IPS-18a (cell line): ENCODE data around the gene PDE4B.

Experiments
- H3K27ac ChIP-seq: one replicate; pipeline ENCODE4 v1.5.1; 2013; ENCODE audit warnings: low read length
- H3K27me3 ChIP-seq: one replicate; pipeline ENCODE4 v1.6.1; 2013; ENCODE audit warnings: mild to moderate bottlenecking, low read length; ENCODE audit not compliant: control insufficient read depth, insufficient read depth
- H3K36me3 ChIP-seq: one replicate; pipeline ENCODE4 v1.6.1; 2013; ENCODE audit warnings: low read depth, low read length; ENCODE audit not compliant: control insufficient read depth
- H3K4me1 ChIP-seq: one replicate; pipeline ENCODE4 v1.6.1; 2013; ENCODE audit warnings: low read depth, low read length; ENCODE audit not compliant: control insufficient read depth
- H3K4me3 ChIP-seq: one replicate; pipeline ENCODE4 v1.5.1; 2013; ENCODE audit warnings: low read length
- H3K9ac ChIP-seq: one replicate; pipeline ENCODE4 v1.6.1; 2013; ENCODE audit warnings: mild to moderate bottlenecking, low read length, moderate library complexity
- H3K9me3 ChIP-seq: one replicate; pipeline ENCODE4 v1.6.1; 2013; ENCODE audit warnings: low read depth, low read length; ENCODE audit not compliant: control insufficient read depth

The PDE4B gene

DNA sequence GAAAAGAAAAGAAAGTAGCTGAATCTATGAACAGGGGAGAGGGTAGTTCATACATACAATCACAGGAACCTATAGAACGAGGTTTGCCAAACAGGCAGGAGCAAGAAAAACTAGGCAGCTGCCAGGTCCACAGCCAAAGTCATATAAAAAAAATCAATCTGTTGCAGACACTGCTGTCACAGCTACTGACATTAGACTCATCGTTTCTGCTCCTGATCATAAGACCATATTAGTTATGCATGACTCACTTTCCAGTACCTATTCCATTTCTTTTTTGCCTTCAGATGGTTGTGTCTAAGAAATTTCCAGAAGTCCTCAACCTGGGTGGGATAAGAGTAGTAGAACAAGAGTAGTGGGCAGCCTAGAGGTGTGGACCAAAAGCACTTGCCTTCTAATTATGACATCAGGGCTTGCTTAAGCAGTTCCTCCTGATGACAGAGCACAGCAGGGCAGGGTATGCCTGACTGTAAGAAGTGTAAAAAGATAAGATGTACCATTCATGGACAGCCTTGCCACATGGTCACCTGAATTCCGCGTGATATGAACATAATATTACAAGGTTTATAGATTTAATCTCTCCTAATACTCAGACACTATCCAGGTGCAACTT, 418.0 kb downstream of the PDE4B start:
- H3K4me3 ChIP-seq, result no peak overlapping the region
- H3K4me1 ChIP-seq, result no peaks in the 10 kb centered on the region
- no peaks in the 10 kb centered on the region for H3K36me3 ChIP-seq

GRCh38 chr1:66211521-66211920, 418.8 kb downstream of the PDE4B start:
- Histone ChIP-seq H3K9me3 (no peaks in the 10 kb centered on the region), H3K9ac (no peak overlapping the region), H3K36me3 (no peaks in the 10 kb centered on the region), H3K27me3 (no peaks in the 10 kb centered on the region), H3K4me1 (no peaks in the 10 kb centered on the region), H3K27ac (no peak overlapping the region), H3K4me3 (no peak overlapping the region)

More for the DNA sequence above, 418.0 kb downstream of the PDE4B start:
- no peaks in the 10 kb centered on the region for H3K9me3 ChIP-seq
- H3K27me3 ChIP-seq, result no peaks in the 10 kb centered on the region
- no peak overlapping the region for H3K9ac ChIP-seq
- H3K27ac ChIP-seq, result no peak overlapping the region

DNA sequence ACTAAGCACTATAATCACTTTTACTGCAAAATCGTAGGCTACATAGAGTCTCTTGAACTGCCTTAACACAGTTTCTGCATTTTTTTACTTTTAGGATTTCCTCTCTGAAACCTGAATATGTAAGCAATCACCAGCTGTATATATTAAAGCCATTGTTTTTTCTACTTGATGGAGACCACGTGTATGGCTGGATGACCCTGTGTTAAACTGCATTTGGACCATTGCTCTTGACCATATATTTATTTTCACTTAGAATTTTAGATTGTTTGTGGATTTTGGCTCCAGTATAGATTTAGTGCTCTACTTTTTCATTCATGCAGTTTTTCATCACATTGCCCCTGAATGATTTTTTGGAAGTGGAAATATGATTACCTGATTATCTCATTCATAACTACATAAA, 420.8 kb downstream of the PDE4B start:
- H3K36me3 ChIP-seq, result no peaks in the 10 kb centered on the region
- no peak overlapping the region for H3K9ac ChIP-seq
- no peak overlapping the region for H3K4me3 ChIP-seq
- H3K27me3 ChIP-seq, result no peaks in the 10 kb centered on the region
- H3K4me1 ChIP-seq, result no peaks in the 10 kb centered on the region
- no peak overlapping the region for H3K27ac ChIP-seq
- no peaks in the 10 kb centered on the region for H3K9me3 ChIP-seq

GRCh38 chr1:66214901-66215300, 422.2 kb downstream of the PDE4B start:
- H3K4me1 ChIP-seq, result no peaks in the 10 kb centered on the region
- H3K4me3 ChIP-seq, result no peak overlapping the region
- no peaks in the 10 kb centered on the region for H3K27me3 ChIP-seq
- H3K36me3 ChIP-seq, result no peaks in the 10 kb centered on the region
- no peaks in the 10 kb centered on the region for H3K9me3 ChIP-seq
- no peak overlapping the region for H3K9ac ChIP-seq
- H3K27ac ChIP-seq, result no peak overlapping the region

GRCh38 chr1:66217021-66217420, 424.3 kb downstream of the PDE4B start:
- H3K36me3 ChIP-seq, result no peaks in the 10 kb centered on the region
- H3K4me1 ChIP-seq, result no peaks in the 10 kb centered on the region
- H3K9ac ChIP-seq, result no peak overlapping the region
- no peak overlapping the region for H3K27ac ChIP-seq
- H3K9me3 ChIP-seq, result no peaks in the 10 kb centered on the region
- H3K4me3 ChIP-seq, result no peak overlapping the region
- no peaks in the 10 kb centered on the region for H3K27me3 ChIP-seq

GRCh38 chr1:66217561-66217960, 424.9 kb downstream of the PDE4B start:
- H3K36me3 ChIP-seq, result no peaks in the 10 kb centered on the region
- no peaks in the 10 kb centered on the region for H3K9me3 ChIP-seq
- no peaks in the 10 kb centered on the region for H3K4me1 ChIP-seq
- H3K4me3 ChIP-seq, result no peak overlapping the region
- H3K9ac ChIP-seq, result no peak overlapping the region
- no peaks in the 10 kb centered on the region for H3K27me3 ChIP-seq
- no peak overlapping the region for H3K27ac ChIP-seq

DNA sequence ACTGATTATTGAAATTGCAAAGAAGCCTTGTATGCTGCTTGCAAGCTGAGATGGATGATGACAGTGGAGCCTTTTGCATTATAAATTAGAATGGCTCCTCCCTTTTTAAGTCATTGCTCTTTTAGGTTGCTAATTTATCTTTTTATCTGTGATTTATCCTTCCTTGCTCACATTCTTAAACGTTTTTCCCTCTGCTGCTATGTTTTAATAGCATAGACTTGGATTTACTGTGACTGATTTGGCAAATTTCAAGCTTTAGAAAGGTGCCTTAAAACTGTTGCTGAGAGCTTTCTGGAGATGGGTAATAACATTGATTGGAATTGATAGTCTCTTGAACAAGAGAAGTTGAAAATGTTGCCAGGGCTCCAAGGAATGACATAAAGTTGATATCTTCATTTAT, 427.8 kb downstream of the PDE4B start:
- Histone ChIP-seq H3K27ac (no peak overlapping the region), H3K9ac (no peak overlapping the region), H3K36me3 (no peaks in the 10 kb centered on the region), H3K4me1 (no peaks in the 10 kb centered on the region), H3K9me3 (no peaks in the 10 kb centered on the region), H3K27me3 (no peaks in the 10 kb centered on the region), H3K4me3 (no peak overlapping the region)

DNA sequence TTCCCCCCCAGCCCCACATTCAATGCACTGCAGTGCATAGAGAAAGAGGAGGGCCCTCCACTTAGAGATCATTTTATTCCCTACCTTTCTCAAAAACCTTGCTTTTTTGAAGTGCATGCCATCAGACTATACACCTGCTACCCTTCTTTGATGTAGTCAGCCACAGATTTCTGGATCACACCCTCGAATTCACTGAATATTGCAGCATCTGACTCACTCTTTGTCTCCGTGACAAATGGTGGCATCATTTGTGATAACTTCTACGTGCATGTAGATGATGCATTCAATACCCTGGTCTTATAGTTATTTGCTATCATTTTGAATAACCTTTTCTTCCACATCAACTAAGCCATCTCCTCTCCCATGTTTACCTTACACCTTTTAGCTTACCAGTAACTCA, 431.0 kb downstream of the PDE4B start:
- no peak overlapping the region for H3K4me3 ChIP-seq
- H3K27ac ChIP-seq, result no peak overlapping the region
- H3K4me1 ChIP-seq, result no peaks in the 10 kb centered on the region
- no peaks in the 10 kb centered on the region for H3K36me3 ChIP-seq
- H3K9ac ChIP-seq, result no peak overlapping the region
- H3K9me3 ChIP-seq, result no peaks in the 10 kb centered on the region
- H3K27me3 ChIP-seq, result no peaks in the 10 kb centered on the region

DNA sequence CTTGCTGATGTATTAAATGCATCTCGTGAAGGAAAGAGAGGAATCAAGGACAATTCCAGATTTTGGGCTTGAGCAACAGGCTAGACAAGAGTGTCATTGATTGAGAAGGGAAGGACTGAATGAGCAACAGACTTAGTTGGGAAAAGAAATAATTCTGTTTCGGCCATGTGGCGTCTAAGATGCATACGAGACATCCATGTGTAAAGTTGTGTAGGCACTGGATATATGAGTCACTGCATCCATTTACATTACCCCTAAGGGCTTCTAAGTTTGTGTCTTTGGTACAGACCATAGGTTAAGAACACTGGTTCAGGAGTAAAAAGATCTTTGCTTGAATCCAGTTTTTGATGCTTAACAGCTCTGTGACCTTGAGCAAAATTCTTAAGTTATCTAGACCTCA, 434.3 kb downstream of the PDE4B start:
- Histone ChIP-seq H3K4me3 (no peak overlapping the region), H3K9me3 (no peaks in the 10 kb centered on the region), H3K4me1 (no peaks in the 10 kb centered on the region), H3K27ac (no peak overlapping the region), H3K9ac (no peak overlapping the region), H3K36me3 (no peaks in the 10 kb centered on the region), H3K27me3 (no peaks in the 10 kb centered on the region)

DNA sequence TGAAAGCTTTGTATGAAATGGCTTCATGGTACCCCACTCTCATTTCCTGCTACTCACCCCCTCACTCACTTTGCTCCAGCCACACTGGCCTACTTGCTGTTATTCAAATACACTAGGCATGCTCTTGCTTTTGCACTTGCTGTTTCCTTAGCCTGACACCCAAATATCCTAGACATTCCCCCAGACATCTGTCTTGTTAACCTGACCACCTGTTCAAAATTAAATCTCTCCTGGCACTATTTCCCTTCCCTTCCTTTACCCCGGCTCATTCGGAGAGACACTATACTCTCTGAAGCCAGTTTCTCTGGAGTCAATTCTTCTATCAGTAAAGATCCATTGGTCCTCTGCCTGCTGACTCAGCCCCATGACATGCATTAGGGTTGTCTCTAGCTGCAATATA, 435.3 kb downstream of the PDE4B start:
- H3K9me3 ChIP-seq, result no peaks in the 10 kb centered on the region
- no peak overlapping the region for H3K4me3 ChIP-seq
- H3K27ac ChIP-seq, result no peak overlapping the region
- no peaks in the 10 kb centered on the region for H3K27me3 ChIP-seq
- H3K9ac ChIP-seq, result no peak overlapping the region
- H3K36me3 ChIP-seq, result no peaks in the 10 kb centered on the region
- H3K4me1 ChIP-seq, result no peaks in the 10 kb centered on the region

- Histone ChIP-seq H3K9me3 (no peaks in the 10 kb centered on the region), H3K9ac (no peak overlapping the region), H3K27ac (no peak overlapping the region), H3K27me3 (no peaks in the 10 kb centered on the region), H3K36me3 (no peaks in the 10 kb centered on the region), H3K4me1 (no peaks in the 10 kb centered on the region), H3K4me3 (no peak overlapping the region)
Observed at GRCh38 chr1:66231217-66231616, 438.5 kb downstream of the PDE4B start.

GRCh38 chr1:66231681-66232463, 439.2 kb downstream of the PDE4B start:
- Histone ChIP-seq H3K4me3 (no peak overlapping the region), H3K27me3 (no peaks in the 10 kb centered on the region), H3K36me3 (no peaks in the 10 kb centered on the region), H3K27ac (no peak overlapping the region), H3K4me1 (no peaks in the 10 kb centered on the region), H3K9me3 (no peaks in the 10 kb centered on the region), H3K9ac (no peak overlapping the region)
